GM23248 (cell line): ENCODE measurements around the gene CXCL6. TPM values are rescaled to one million over a fixed set of nuclear protein-coding genes. Genes with fewer than 3 reads are reported as not detected.

Source experiments
- DNase-seq: peaks from one replicate; pipeline ENCODE4 v3.0.0-alpha.2; 2015
- H2AFZ ChIP-seq: fragments of 200-600 bp; sonication (generic); 2 replicates; pipeline ENCODE4 v1.6.1; 2016; ENCODE audit warnings: antibody characterized with exemption
- H3F3A ChIP-seq: fragments of 200-600 bp; sonication (generic); 2 replicates; pipeline ENCODE4 v1.6.1; 2016; ENCODE audit warnings: mild to moderate bottlenecking, antibody characterized with exemption, mixed run types; ENCODE audit not compliant: insufficient read depth
- H3K27ac ChIP-seq: fragments of 200-600 bp; sonication (generic); 2 replicates; pipeline ENCODE4 v1.5.1; 2016; ENCODE audit warnings: mild to moderate bottlenecking
- H3K27me3 ChIP-seq: fragments of 200-600 bp; sonication (generic); replicated peaks from 2 replicates; pipeline ENCODE4 v1.6.1; 2016; ENCODE audit warnings: mild to moderate bottlenecking; ENCODE audit not compliant: insufficient read depth
- H3K36me3 ChIP-seq: fragments of 200-600 bp; sonication (generic); 2 replicates; pipeline ENCODE4 v1.6.1; 2016; ENCODE audit warnings: low read depth, mild to moderate bottlenecking
- H3K4me1 ChIP-seq: fragments of 200-600 bp; sonication (generic); 2 replicates; pipeline ENCODE4 v1.6.1; 2016; ENCODE audit warnings: mild to moderate bottlenecking; ENCODE audit not compliant: insufficient read depth
- H3K4me2 ChIP-seq: fragments of 200-600 bp; sonication (generic); one replicate; pipeline ENCODE4 v1.6.1; 2016; ENCODE audit warnings: mild to moderate bottlenecking; ENCODE audit not compliant: unreplicated experiment
- H3K4me3 ChIP-seq: fragments of 200-600 bp; sonication (generic); 2 replicates; pipeline ENCODE4 v1.5.1; 2016; ENCODE audit warnings: mild to moderate bottlenecking
- H3K79me2 ChIP-seq: fragments of 200-600 bp; sonication (generic); 2 replicates; pipeline ENCODE4 v1.6.1; 2016; ENCODE audit warnings: mild to moderate bottlenecking; ENCODE audit not compliant: insufficient read depth
- H3K9ac ChIP-seq: fragments of 200-600 bp; sonication (generic); 2 replicates; pipeline ENCODE4 v1.6.1; 2016; ENCODE audit warnings: mild to moderate bottlenecking
- H3K9me2 ChIP-seq: fragments of 200-600 bp; sonication (generic); 2 replicates; pipeline ENCODE4 v1.6.1; 2016; ENCODE audit warnings: mixed run types, mild to moderate bottlenecking, moderate library complexity; ENCODE audit not compliant: insufficient read depth
- H3K9me3 ChIP-seq: fragments of 200-600 bp; sonication (generic); one replicate; pipeline ENCODE4 v1.6.1; 2017; ENCODE audit warnings: low read depth
- H4K20me1 ChIP-seq: fragments of 200-600 bp; sonication (generic); 2 replicates; pipeline ENCODE4 v1.6.0; 2016; ENCODE audit not compliant: insufficient read depth
- EZH2 ChIP-seq: fragments of 200-600 bp; sonication (generic); IDR thresholded peaks from 2 replicates; pipeline ENCODE4 v1.6.1; 2018; ENCODE audit warnings: antibody characterized with exemption, mild to moderate bottlenecking; ENCODE audit not compliant: insufficient read depth, poor library complexity, severe bottlenecking
- EZH2phosphoT487 ChIP-seq: fragments of 200-600 bp; sonication (generic); IDR thresholded peaks from 2 replicates; pipeline ENCODE4 v1.6.1; 2018; ENCODE audit warnings: antibody characterized with exemption, moderate library complexity, mild to moderate bottlenecking, low read depth; ENCODE audit not compliant: insufficient read depth
- WGBS, 2 experiments: methylation state at CpG; one replicate each; pipeline ENCODE4 v1.1.6; 2015 to 2017; ENCODE audit warnings: low lambda C conversion rate in 2 of 2, low coverage in 1 of 2; ENCODE audit errors: missing lambda C conversion rate in 2 of 2; 5-methylcytosine and 5-hydroxymethylcytosine counted together
- in situ Hi-C: fragments of 300-500 bp; cut with MboI; formaldehyde crosslinking; loops from 2 replicates; pipeline ENCODE4 v1.15.0; 2020
- polyA plus RNA-seq: library from polyadenylated mRNA; unstranded; fragments of >200 nt; fragmentation: Nextera tagmentation; extraction: Ambion mirVana; gene quantifications from 2 replicates; pipeline ENCODE4 v1.2.1, GENCODE V29; 2016
- total RNA-seq: library from RNA; depleted of rRNA; stranded (reverse); fragments of >200 nt; shearing (Covaris generic); gene quantifications from 2 replicates; pipeline ENCODE4 v1.2.3, GENCODE V29; 2014

Gene CXCL6
- total and polyA plus RNA-seq, 2 experiments from 2014 or later: 8.1 to 17.9 TPM

- in situ Hi-C loops: no loop called here
- H3K4me3 ChIP-seq: no peak overlapping the region
- no peaks in the 10 kb centered on the region for H3K79me2 ChIP-seq
- H3K27me3 ChIP-seq: no peaks in the 10 kb centered on the region
- no peaks in the 10 kb centered on the region for H3K9me3 ChIP-seq
- 1 to 2% methylated on average over 3 of the region's 3 CpGs for WGBS, 2 experiments
- H3K9ac ChIP-seq: no peak overlapping the region
- H3K9me2 ChIP-seq: no peaks in the 10 kb centered on the region
- H4K20me1 ChIP-seq: no peaks in the 10 kb centered on the region
- peaks cover 24% of the 10 kb centered on the region for H3F3A ChIP-seq
- TF ChIP-seq EZH2 (no peak), EZH2phosphoT487 (peak; percentile 82; the same call in 1 of the 2 replicates)
- H3K4me2 ChIP-seq: peak overlapping the region; percentile 37
- no peaks in the 10 kb centered on the region for H3K36me3 ChIP-seq
- no peak overlapping the region for H2AFZ ChIP-seq
- peak overlapping the region; percentile 10 for H3K27ac ChIP-seq
- peaks cover 25% of the 10 kb centered on the region for H3K4me1 ChIP-seq
- peak; percentile 85 for DNase-seq
These were observed 7.9 kb downstream of the CXCL6 start for GRCh38 chr4:73844345-73844744.

DNA sequence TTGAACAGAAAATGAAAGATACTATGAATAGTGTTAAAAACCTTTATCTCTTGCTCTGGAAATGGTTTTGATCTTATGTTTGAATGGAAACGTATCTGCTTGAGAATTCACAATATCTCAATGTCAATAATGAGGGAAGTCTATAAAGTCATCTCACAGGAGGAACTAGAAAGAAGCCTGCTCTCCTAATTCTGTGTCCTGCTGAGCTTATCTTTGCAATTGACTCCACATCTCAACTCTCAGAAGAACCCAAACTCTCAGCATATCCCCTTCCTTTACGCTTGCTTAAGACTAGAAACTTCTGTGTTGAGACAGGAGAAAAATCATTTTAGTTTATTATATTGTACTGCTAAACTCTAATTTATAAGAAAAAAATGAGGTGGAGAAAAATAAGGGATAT lies 8.3 kb downstream of the CXCL6 start:
- in situ Hi-C loops: no loop called here
- Histone ChIP-seq H3K4me2 (peak overlapping the region; percentile 37), H3F3A (peaks cover 24% of the 10 kb centered on the region)

GRCh38 chr4:73847526-73848182 lies 11.2 kb downstream of the CXCL6 start:
- TF ChIP-seq EZH2: no peak
- TF ChIP-seq EZH2phosphoT487: no peak
- H3K27ac ChIP-seq: no peak overlapping the region
- H2AFZ ChIP-seq: no peak overlapping the region
- peaks cover 12% of the 10 kb centered on the region for H3F3A ChIP-seq
- no peaks in the 10 kb centered on the region for H3K36me3 ChIP-seq
- no peak overlapping the region for H3K4me2 ChIP-seq
- whole genome bisulfite sequencing, 2 experiments: 98 to 99% methylated on average over 3 of the region's 3 CpGs
- H3K9ac ChIP-seq: no peak overlapping the region
- no peaks in the 10 kb centered on the region for H4K20me1 ChIP-seq
- no peak overlapping the region for H3K4me3 ChIP-seq
- H3K9me2 ChIP-seq: no peaks in the 10 kb centered on the region
- H3K9me3 ChIP-seq: no peaks in the 10 kb centered on the region
- H3K27me3 ChIP-seq: no peaks in the 10 kb centered on the region
- no peak for DNase-seq
- in situ Hi-C loops: no loop called here
- peaks cover 19% of the 10 kb centered on the region for H3K4me1 ChIP-seq
- H3K79me2 ChIP-seq: no peaks in the 10 kb centered on the region

More for the DNA sequence above, 8.3 kb downstream of the CXCL6 start:
- Histone ChIP-seq H3K27me3 (no peaks in the 10 kb centered on the region), H3K9ac (no peak overlapping the region), H3K4me1 (peaks cover 25% of the 10 kb centered on the region), H3K9me3 (no peaks in the 10 kb centered on the region), H3K36me3 (no peaks in the 10 kb centered on the region), H3K79me2 (no peaks in the 10 kb centered on the region), H3K4me3 (no peak overlapping the region), H2AFZ (no peak overlapping the region), H4K20me1 (no peaks in the 10 kb centered on the region), H3K9me2 (no peaks in the 10 kb centered on the region), H3K27ac (peak overlapping the region; percentile 4; the same call in 1 of the 2 replicates)
- DNase-seq: no peak
- TF ChIP-seq EZH2 (no peak), EZH2phosphoT487 (no peak)
- WGBS, 2 experiments: 90 to 94% methylated on average over 2 of the region's 2 CpGs

GRCh38 chr4:73848183-73848777 lies 11.8 kb downstream of the CXCL6 start:
- Histone ChIP-seq H4K20me1 (no peaks in the 10 kb centered on the region), H3K27ac (no peak overlapping the region), H3K36me3 (no peaks in the 10 kb centered on the region), H3K4me2 (no peak overlapping the region), H2AFZ (no peak overlapping the region), H3K9me3 (no peaks in the 10 kb centered on the region), H3F3A (peaks cover 9% of the 10 kb centered on the region), H3K27me3 (no peaks in the 10 kb centered on the region), H3K79me2 (no peaks in the 10 kb centered on the region), H3K9me2 (no peaks in the 10 kb centered on the region), H3K4me3 (no peak overlapping the region), H3K9ac (no peak overlapping the region), H3K4me1 (peaks cover 17% of the 10 kb centered on the region)
- in situ Hi-C loops: no loop called here
- 21 to 39% methylated on average over 1 of the region's 1 CpG for WGBS, 2 experiments
- TF ChIP-seq EZH2 (no peak), EZH2phosphoT487 (no peak)
- DNase-seq: no peak
